Measurements from ENCODE around the gene P2RX7. TPM values are rescaled to one million over a fixed set of nuclear protein-coding genes. Genes with fewer than 3 reads are reported as not detected.

The P2RX7 gene
- total and polyA plus RNA-seq, 2 donors (not counting 3 experiments of a cell fraction or from before 2014, with no cell fraction given): 1.3 to 8.1 TPM

DNA sequence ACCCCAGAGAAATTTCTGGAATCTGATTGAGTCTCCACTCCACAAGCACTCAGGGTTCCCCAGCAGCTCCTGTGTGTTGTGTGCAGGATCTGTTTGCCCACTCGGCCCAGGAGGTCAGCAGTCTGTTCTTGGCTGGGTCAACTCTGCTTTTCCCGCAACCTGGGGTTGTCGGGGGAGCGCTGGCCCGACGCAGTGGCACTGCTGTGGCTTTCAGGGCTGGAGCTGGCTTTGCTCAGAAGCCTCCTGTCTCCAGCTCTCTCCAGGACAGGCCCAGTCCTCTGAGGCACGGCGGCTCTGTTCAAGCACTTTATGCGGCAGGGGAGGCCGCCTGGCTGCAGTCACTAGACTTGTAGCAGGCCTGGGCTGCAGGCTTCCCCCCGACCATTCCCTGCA is 100.9 kb downstream of the P2RX7 start:
- POLR2A ChIA-PET: no interaction called here
- Histone ChIP-seq H3K36me3 (ENCODE audit: control insufficient read depth in 2 of 2, extremely low read depth in 1 of 2, insufficient read depth in 2 of 2, low read length in 2 of 2) (peaks cover 3 to 18% of the 10 kb centered on the region in 2 experiments), H3K9me1 (replicated peaks; ENCODE audit: control insufficient read depth, extremely low read depth, insufficient read depth, low read length) (no peaks in the 10 kb centered on the region), H3K79me2 (ENCODE audit: control insufficient read depth, insufficient read depth, low read length) (no peaks in the 10 kb centered on the region), H4K20me1 (replicated peaks; ENCODE audit: control insufficient read depth, extremely low read depth, insufficient read depth, low read length) (no peaks in the 10 kb centered on the region), H3K4me3 (replicated peaks in 1 of 3; ENCODE audit: insufficient read depth in 1 of 3, low read depth in 1 of 3, low read length in 3 of 3) (no peak overlapping the region), H3K27ac (ENCODE audit: insufficient read depth, low read depth, low read length) (no peak overlapping the region), H3K4me1 (ENCODE audit: control insufficient read depth, extremely low read depth, insufficient read depth, low read length) (peaks cover 9% of the 10 kb centered on the region), H3K27me3 (ENCODE audit: control insufficient read depth in 2 of 2, insufficient read depth in 2 of 2, low read length in 2 of 2) (no peaks in the 10 kb centered on the region), H2AFZ (ENCODE audit: low read depth, low read length) (no peak overlapping the region), H3K9ac (replicated peaks; ENCODE audit: extremely low read depth, insufficient read depth, low read length) (no peak overlapping the region), H3K4me2 (ENCODE audit: insufficient read depth, low read length) (no peak overlapping the region), H3K9me3 (replicated peaks; ENCODE audit: control insufficient read depth, insufficient read depth, low read length) (no peaks in the 10 kb centered on the region)
- TF ChIP-seq FOS (IDR thresholded peaks at IDR 0.05; ENCODE audit: borderline replicate concordance, insufficient read depth, low read length): no peak
- no peak for TF ChIP-seq JUN (IDR thresholded peaks at IDR 0.05; ENCODE audit: borderline replicate concordance, insufficient read depth, insufficient read length, low read depth)
- TF ChIP-seq, protein P1, sequence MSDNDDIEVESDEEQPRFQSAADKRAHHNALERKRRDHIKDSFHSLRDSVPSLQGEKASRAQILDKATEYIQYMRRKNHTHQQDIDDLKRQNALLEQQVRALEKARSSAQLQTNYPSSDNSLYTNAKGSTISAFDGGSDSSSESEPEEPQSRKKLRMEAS (IDR thresholded peaks at IDR 0.05; ENCODE audit: insufficient read depth, insufficient read length): no peak
- TF ChIP-seq EZH2 (IDR thresholded peaks at IDR 0.05; ENCODE audit: borderline replicate concordance, low read depth, low read length, severe bottlenecking): no peak
- no peak for TF ChIP-seq POLR2AphosphoS5 (IDR thresholded peaks at IDR 0.05; ENCODE audit: insufficient read depth, low read depth, low read length)
- no peak for TF ChIP-seq GATA2 (IDR thresholded peaks at IDR 0.05; ENCODE audit: insufficient read depth, insufficient read length, low read depth, low read length)
- TF ChIP-seq POLR2A (IDR thresholded peaks at IDR 0.05; ENCODE audit: low read depth, low read length): no peak
- no peak for TF ChIP-seq MYC (IDR thresholded peaks at IDR 0.05; ENCODE audit: low read depth, low read length)
- TF ChIP-seq, protein P2, sequence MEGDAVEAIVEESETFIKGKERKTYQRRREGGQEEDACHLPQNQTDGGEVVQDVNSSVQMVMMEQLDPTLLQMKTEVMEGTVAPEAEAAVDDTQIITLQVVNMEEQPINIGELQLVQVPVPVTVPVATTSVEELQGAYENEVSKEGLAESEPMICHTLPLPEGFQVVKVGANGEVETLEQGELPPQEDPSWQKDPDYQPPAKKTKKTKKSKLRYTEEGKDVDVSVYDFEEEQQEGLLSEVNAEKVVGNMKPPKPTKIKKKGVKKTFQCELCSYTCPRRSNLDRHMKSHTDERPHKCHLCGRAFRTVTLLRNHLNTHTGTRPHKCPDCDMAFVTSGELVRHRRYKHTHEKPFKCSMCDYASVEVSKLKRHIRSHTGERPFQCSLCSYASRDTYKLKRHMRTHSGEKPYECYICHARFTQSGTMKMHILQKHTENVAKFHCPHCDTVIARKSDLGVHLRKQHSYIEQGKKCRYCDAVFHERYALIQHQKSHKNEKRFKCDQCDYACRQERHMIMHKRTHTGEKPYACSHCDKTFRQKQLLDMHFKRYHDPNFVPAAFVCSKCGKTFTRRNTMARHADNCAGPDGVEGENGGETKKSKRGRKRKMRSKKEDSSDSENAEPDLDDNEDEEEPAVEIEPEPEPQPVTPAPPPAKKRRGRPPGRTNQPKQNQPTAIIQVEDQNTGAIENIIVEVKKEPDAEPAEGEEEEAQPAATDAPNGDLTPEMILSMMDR (IDR thresholded peaks at IDR 0.05; ENCODE audit: extremely low read depth in 1 of 2, insufficient read depth in 1 of 2, low read depth in 1 of 2, low read length in 2 of 2): no peak
- DNase-seq (ENCODE audit: low read depth, low spot score): no peak
- CTCF ChIA-PET: no interaction called here
- BruUV-seq (replicated peaks): no TSS peak
- dilution Hi-C loops (cut with MboI; ENCODE audit: extremely low pct_ligation_motif_present, low sequenced_read_pairs): no loop called here
- intact Hi-C loops (cut with micrococcal nuclease): no loop called here
- FAIRE-seq: no peak

All from endothelial cell of umbilical vein (primary cell).